ENCODE data around the gene TUBA4A.

Gene TUBA4A

DNA sequence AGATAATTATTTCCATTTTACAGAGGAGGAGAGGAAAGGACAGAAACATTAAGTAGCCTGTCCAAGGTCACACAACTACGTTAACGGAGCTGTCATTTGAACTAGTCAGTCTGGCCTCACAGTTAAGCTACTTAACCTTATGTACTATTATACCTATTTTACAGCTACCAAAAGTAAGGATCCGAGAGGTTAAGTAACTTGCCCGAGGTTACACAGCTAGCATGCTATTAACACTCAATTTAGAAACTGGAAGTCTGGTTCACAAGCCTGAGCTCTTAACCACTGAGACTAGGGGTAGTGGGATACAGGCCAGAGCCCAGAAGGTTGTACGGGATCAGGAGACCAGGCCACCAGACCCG, 8.9 kb downstream of the TUBA4A start:
- DNase-seq (ENCODE audit: low read depth in 2 of 3, low spot score in 1 of 3) = no peak

DNA sequence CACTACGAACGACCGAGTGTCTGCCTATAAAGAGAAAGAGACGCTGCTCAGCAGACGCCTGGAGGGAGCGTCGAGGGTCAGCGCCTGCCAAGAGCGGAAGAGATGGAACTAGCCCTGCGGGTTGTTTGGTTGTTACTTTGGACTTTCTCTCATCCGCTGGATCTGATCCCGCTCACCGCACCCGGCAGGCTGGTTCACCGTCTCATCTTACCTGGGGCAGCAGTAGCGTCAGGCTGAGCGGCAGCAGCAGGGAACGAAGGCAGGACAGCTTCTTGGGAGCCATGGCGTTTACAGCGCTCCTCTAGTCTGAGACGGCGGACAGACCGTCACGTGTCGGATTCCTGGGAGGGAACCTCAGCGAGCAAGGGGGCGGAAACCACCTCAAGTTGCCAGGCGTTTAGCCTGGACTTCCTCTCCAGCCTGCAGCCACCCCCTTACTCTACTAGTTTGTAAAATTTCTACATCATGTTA, 10.4 kb downstream of the TUBA4A start:
- DNase-seq (ENCODE audit: low read depth in 2 of 3, low spot score in 1 of 3) = no peak

GRCh38 chr2:219234331-219234730, 19.4 kb downstream of the TUBA4A start:
- DNase-seq (ENCODE audit: low read depth in 2 of 3, low spot score in 1 of 3) = no peak

DNA sequence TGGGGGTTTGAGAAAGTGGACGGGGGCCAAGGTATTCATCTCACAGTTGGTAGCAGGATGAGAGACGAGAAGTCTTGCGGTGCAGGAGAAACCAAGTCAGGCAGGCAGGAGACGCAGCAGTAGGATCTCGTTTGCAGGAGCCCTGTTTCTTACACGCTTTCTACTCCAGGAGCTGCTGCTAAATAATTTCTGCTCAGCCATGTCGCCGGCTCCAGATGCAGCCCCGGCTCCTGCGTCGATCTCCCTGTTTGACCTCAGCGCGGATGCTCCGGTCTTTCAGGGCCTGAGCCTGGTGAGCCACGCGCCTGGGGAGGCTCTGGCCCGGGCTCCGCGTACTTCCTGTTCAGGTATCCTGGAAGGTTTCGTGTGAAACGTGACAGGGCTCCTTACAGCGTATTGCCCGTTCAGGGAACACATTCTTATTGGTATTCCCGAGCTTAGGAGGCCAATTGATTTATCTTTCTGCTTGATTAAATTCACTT, 23.6 kb downstream of the TUBA4A start:
- DNase-seq (ENCODE audit: low read depth in 2 of 3, low spot score in 1 of 3) = peak; percentile 34 to 58 (median 42)

GRCh38 chr2:219229305-219230058, 24.2 kb downstream of the TUBA4A start, which contains the start of the genes ANKZF1 and ATG9A:
Gene ANKZF1 (plus strand): TSS chr2:219229806. CDS start chr2:219230258, 452 bp downstream.
Gene ATG9A (minus strand): TSS chr2:219229636. CDS start chr2:219228024, 1,612 bp downstream.
- DNase-seq (ENCODE audit: low read depth in 2 of 3, low spot score in 1 of 3) = peak; percentile 97 to 98 (median 97)

DNA sequence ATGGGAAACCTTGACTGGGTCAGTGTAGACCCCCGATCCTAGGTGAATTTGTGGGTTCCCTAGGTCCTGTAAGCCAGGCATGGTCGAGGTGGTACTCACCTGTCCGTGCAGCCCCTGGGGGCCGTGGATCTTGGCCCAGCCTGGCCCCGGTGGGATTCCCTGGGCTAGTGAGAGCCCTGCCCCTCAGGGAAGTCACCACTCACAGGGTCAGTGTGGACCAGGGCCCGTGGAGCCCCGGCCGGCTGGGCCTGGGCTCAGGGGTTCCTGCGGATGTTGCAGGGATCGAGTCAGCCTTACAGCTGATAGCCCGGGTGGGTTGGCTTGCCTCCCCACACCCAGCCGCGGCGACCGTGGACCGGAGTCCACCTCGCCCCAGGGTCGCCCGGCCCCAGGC, 24.8 kb downstream of the TUBA4A start:
- DNase-seq (ENCODE audit: low read depth in 2 of 3, low spot score in 1 of 3) = no peak

DNA sequence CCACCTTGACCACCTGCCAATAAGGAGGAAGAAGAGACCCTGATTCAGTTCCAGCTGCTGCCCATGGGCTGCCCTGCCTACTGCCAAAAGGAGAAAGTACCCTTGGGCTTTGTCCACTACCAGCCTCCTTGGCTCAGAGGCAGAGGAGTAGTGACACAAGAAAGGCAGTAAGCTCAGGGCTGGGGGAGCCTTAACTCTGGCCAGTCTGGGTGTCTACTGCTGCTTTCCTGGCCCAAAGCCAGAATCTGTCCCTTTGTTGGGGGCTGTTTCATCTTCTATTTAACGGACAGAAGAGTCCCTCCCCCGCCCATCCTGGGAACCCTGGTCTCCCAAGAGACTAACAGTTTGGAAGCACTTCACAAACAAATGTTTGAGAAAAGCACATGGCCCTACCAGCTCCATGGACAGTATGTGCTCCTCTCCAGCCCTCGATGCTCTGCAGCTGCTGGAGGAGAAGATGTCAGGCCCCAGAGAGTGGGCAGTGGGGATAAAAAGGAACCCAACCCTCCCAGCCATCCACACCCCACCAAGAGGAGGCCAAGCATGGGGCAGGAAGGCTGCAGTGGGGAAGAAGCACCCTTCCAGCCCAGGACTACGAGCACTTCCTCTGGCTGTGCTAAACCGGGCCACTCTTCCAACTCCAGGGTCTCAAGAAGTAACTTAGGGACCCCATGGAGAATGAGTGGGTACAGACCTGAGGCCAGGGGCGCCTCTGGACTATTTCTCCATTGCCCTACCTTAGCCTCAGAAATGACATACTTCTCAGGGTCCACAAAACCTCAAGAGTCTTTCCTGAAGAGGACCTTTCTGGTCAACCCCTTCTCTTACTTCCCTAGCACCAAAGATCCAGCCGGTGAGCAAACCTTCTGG, 25.4 kb downstream of the TUBA4A start:
- DNase-seq (ENCODE audit: low read depth in 2 of 3, low spot score in 1 of 3) = no peak

- no peak for DNase-seq (ENCODE audit: low read depth in 2 of 3, low spot score in 1 of 3)
These were observed 28.4 kb downstream of the TUBA4A start for GRCh38 chr2:219225350-219225749.

DNA sequence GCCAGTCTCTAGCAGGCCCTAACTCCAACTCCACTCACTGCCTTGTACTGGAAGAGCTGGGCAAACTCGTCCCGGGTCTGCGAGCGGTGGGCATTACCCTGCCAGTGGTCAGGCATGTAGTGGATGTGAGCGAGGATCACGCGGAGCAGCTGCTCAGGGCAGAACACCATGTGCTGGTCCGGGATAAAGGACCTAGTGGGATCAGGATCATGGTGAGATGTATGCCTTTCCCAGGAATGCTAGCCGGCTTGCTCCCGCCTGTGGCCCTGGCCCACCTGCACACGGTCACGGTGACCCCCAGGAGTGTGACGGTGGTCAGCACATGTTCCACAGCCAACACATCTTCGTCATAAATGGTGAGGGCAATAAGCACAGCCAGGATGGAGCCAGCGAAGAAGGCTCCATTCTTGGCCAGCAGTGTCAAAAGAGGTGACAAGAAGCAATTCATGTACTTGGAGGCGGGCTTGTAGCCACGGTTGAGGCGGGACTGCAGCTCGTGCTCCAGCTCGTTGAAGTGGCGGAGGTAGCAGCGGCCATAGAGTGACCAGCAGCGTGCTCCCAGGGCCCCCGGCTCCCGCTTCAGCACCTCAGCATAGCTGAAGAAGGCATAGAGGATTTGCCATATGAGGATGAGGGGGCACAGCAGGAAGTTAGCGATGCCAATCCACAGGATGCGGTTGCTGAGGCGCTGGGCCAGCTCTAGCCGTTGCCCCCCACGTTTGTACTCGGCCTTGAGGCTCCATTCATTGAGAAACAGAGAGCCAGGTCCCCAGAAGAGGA, 29.7 kb downstream of the TUBA4A start:
- DNase-seq (ENCODE audit: low read depth in 2 of 3, low spot score in 1 of 3) = no peak

GRCh38 chr2:219221957-219222518, 31.7 kb downstream of the TUBA4A start:
- no peak for DNase-seq (ENCODE audit: low read depth in 2 of 3, low spot score in 1 of 3)

- DNase-seq (ENCODE audit: low read depth in 2 of 3, low spot score in 1 of 3) = no peak
These were observed 32.9 kb downstream of the TUBA4A start for GRCh38 chr2:219220652-219221402.

DNA sequence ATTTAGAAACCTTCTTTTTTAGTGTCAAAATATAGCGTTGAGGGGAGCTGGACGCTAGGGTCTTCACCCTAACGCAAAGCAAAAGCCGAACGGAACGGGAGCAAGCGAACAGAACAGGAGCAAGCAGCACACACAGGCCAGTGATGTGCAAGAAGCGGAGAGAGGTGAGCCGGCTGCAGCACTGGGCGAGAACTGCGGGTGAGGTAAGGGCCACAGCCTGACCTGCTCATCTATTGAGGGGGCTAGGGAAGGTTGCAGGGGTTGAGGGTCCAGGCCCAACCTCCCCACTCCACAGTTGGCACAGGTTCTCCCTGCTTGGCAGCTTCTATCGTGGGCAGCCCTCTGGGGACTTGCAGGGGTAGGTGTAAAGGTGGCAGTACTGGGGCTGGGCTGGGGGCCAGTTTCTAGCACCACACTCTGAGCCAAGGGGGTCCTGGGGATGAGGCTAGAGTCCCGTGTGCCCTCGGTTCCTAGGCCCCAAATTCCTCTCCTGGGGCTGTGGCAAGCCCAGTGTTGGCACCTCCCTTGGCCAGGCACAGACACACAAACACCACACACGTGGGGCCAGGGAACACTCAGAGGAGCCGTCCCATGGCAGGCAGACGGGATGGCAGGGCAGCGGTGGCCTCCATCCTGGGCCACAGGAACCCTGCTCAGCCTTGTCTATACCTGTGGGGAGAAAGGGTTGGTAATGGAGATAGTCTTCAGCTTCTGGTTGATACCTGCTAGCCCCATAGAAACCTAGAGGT, 33.8 kb downstream of the TUBA4A start:
- no peak for DNase-seq (ENCODE audit: low read depth in 2 of 3, low spot score in 1 of 3)

DNA sequence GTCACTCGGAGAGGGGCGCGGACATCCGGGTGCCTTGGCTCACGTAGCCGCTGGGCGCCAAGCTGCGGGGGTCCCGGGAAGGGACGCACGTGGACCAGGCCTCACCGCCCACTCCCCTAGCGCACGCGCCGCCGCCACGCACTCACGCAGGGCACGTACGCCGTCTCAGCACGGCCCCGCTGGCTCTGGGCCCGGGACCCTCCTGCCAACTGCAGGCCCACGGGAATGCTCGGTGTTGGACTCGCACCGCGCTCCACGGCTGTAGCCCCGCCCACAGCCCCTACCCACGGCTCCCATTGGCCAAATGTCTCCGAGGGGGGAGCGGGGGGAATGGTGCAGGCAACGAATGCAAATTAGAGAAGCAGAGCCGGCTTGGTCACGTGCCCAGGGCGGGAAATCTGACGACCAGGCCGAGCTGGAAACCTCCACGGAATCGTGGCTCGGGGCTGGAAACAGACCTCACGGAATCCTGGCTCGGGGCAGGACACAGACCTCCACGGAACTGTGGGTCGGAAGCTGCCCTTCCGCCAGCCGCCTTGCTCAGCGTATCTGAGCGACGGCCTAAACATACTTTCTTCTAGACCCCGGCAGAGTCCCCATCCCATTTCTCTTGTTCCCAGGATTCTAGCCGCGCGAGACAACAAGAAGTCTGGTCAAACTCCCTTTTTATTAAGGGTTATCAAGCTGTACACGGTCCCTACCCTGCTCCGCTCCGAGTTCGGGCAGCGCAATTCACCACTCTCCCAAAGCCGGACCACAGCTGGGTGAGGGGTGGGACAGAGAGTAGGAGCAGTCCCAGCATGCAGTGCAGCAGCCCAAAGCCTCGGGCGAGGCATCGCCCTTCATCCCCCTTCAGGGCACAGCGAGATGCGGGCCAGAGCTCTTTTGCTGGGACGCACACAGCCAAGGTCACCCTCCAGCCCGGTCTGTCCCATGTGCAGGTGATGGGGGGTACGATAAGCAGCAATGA, 34.7 kb downstream of the TUBA4A start, which contains the start of gene ABCB6:
TSS of gene ABCB6 (minus strand) at position 227 of the 970 bp plus-strand sequence. CDS start 285 bp downstream, outside the sequence.
- DNase-seq (ENCODE audit: low read depth in 2 of 3, low spot score in 1 of 3) = peak; percentile 85 to 88 (median 85)

DNA sequence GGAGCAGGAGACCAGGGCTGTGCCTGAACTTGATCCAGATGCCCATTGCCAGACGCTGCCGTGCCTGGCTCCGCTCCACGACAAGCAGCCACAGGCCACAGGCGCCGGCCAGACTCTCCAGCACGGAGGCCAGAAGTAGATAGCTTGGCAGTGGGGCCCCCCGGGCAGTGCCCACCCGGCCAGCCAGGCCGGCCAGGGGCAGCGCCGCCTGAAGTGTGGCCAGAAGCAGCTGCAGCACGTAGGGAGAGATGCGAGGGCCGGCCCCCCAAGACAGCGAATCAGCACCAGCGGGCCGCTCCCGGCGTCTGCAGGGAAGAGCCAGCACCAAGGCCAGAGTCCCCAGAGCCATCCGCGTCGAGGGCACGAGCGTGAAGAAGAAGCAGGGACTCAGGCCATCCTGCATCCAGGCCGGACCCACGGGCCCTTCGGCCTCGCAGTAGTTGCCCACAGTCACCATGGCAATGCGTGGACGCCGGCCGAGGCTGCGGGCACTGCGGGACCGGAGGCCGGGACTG, 35.4 kb downstream of the TUBA4A start:
- peak in 1 of 3 donors; percentile 24 for DNase-seq (ENCODE audit: low read depth in 2 of 3, low spot score in 1 of 3)

DNA sequence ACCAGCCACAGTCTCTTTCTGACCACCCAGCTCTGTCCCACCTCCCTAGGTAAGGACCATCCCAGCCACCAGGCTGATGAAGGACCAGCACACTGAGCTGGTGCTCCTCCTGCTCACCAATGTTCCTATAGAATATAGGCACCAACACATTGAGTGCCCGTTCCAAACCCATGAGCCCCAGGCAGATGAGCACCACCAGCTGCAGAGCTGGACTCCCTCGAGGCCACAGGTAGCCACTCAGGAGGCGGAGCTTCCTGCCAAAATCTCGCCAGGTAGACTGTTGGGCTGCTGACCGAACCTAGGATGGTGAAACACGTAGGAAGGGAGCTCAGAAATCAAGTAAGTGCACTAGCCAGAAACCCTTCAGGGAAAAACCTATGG, 37.2 kb downstream of the TUBA4A start:
- DNase-seq (ENCODE audit: low read depth in 2 of 3, low spot score in 1 of 3) = no peak

- no peak for DNase-seq (ENCODE audit: low read depth in 2 of 3, low spot score in 1 of 3)
These were observed 37.7 kb downstream of the TUBA4A start for GRCh38 chr2:219215871-219216534.

- no peak for DNase-seq (ENCODE audit: low read depth in 2 of 3, low spot score in 1 of 3)
These were observed 38.9 kb downstream of the TUBA4A start for GRCh38 chr2:219214786-219215185.

Data from stimulated activated CD4-positive, alpha-beta T cell treated with anti-CD3 and anti-CD28 coated beads, Interleukin-12 subunit alpha, Interleukin-12 subunit beta, amount 100 ng/mL, for 48 hours (primary cell).